Measurements from ENCODE around the gene PAX8.
"Not testable (repeated sequence)": the region's sequence is repeated elsewhere in the genome, so short reads cannot be mapped to it uniquely, and the experiment has no call there.

The PAX8 gene

GRCh38 chr2:113291191-113291590 is 12.5 kb upstream of the PAX8 start:
- in situ Hi-C loops (cut with MboI; ENCODE audit: low sequenced_read_pairs, unreplicated experiment), result no loop called here
- no peak for DNase-seq (ENCODE audit: low spot score)
- TF ChIP-seq CTCF (IDR thresholded peaks at IDR 0.05; ENCODE audit: borderline replicate concordance, control extremely low read depth, extremely low read depth, insufficient read depth, missing control alignments), result no peak

GRCh38 chr2:113288674-113289149 is 10.0 kb upstream of the PAX8 start:
- in situ Hi-C loops (cut with MboI; ENCODE audit: low sequenced_read_pairs, unreplicated experiment); DNase-seq (ENCODE audit: low spot score): not testable (repeated sequence)

- in situ Hi-C loops (cut with MboI; ENCODE audit: low sequenced_read_pairs, unreplicated experiment); DNase-seq (ENCODE audit: low spot score): not testable (repeated sequence)
These were observed 9.5 kb upstream of the PAX8 start for GRCh38 chr2:113288117-113288673.

- in situ Hi-C loops (cut with MboI; ENCODE audit: low sequenced_read_pairs, unreplicated experiment), result no loop called here
- no peak for DNase-seq (ENCODE audit: low spot score)
- TF ChIP-seq CTCF (IDR thresholded peaks at IDR 0.05; ENCODE audit: borderline replicate concordance, control extremely low read depth, extremely low read depth, insufficient read depth, missing control alignments), result no peak
These were observed 7.1 kb upstream of the PAX8 start for GRCh38 chr2:113285816-113286215.

- in situ Hi-C loops (cut with MboI; ENCODE audit: low sequenced_read_pairs, unreplicated experiment); DNase-seq (ENCODE audit: low spot score): not testable (repeated sequence)
These were observed 6.3 kb upstream of the PAX8 start for GRCh38 chr2:113284999-113285398.

- DNase-seq (ENCODE audit: low spot score), result no peak
- TF ChIP-seq CTCF (IDR thresholded peaks at IDR 0.05; ENCODE audit: borderline replicate concordance, control extremely low read depth, extremely low read depth, insufficient read depth, missing control alignments), result no peak
- in situ Hi-C loops (cut with MboI; ENCODE audit: low sequenced_read_pairs, unreplicated experiment), result no loop called here
These were observed 5.8 kb upstream of the PAX8 start for GRCh38 chr2:113284476-113284875.

- in situ Hi-C loops (cut with MboI; ENCODE audit: low sequenced_read_pairs, unreplicated experiment), result no loop called here
- no peak for DNase-seq (ENCODE audit: low spot score)
- no peak for TF ChIP-seq CTCF (IDR thresholded peaks at IDR 0.05; ENCODE audit: borderline replicate concordance, control extremely low read depth, extremely low read depth, insufficient read depth, missing control alignments)
These were observed 5.1 kb upstream of the PAX8 start for GRCh38 chr2:113283704-113284284.

- in situ Hi-C loops (cut with MboI; ENCODE audit: low sequenced_read_pairs, unreplicated experiment), result no loop called here
- TF ChIP-seq CTCF (IDR thresholded peaks at IDR 0.05; ENCODE audit: borderline replicate concordance, control extremely low read depth, extremely low read depth, insufficient read depth, missing control alignments), result no peak
- DNase-seq (ENCODE audit: low spot score), result no peak
These were observed 4.2 kb upstream of the PAX8 start for GRCh38 chr2:113282747-113283533.

All from GM13976 (cell line).